Measurements from ENCODE around the gene TRIM62.

GRCh38 chr1:33225586-33225985 lies 43.7 kb upstream of the TRIM62 start:
- TF ChIP-seq EZH2 (IDR thresholded peaks at IDR 0.05; ENCODE audit: borderline replicate concordance, low read depth, low read length, poor library complexity, severe bottlenecking): no peak
- TF ChIP-seq CTCF (conservative IDR thresholded peaks at IDR 0.05; ENCODE audit: low read depth, low read length): no peak

Data from A673 (cell line).